ENCODE results near the gene ITPRID1.
A peak's percentile ranks its signal among the peaks of the same experiment; 100 is the strongest.

Gene ITPRID1

GRCh38 chr7:31633467-31633866 is 119.6 kb downstream of the ITPRID1 start:
- DNase-seq = no peak

GRCh38 chr7:31633894-31634494 is 120.1 kb downstream of the ITPRID1 start:
- peak in 33 of 51 donors; percentile 2 to 66 (median 27) for DNase-seq

- DNase-seq = no peak
Measured at GRCh38 chr7:31640381-31640780, 126.5 kb downstream of the ITPRID1 start.

- DNase-seq = peak in 6 of 51 donors; percentile 1 to 13 (median 4)
Measured at GRCh38 chr7:31642681-31643115, 128.8 kb downstream of the ITPRID1 start.

GRCh38 chr7:31646942-31647341 is 133.1 kb downstream of the ITPRID1 start:
- DNase-seq = no peak

- no peak for DNase-seq
Measured at GRCh38 chr7:31647511-31647910, 133.6 kb downstream of the ITPRID1 start.

GRCh38 chr7:31648288-31648687 is 134.4 kb downstream of the ITPRID1 start:
- peak in 2 of 51 donors; percentile 3 to 10 for DNase-seq

- DNase-seq = no peak
Measured at GRCh38 chr7:31648880-31649279, 135.0 kb downstream of the ITPRID1 start.

- DNase-seq = no peak
Measured at GRCh38 chr7:31651234-31652062, 137.6 kb downstream of the ITPRID1 start.

- DNase-seq = no peak
Measured at GRCh38 chr7:31652063-31652326, 138.1 kb downstream of the ITPRID1 start.

- DNase-seq = no peak
Measured at GRCh38 chr7:31663072-31663471, 149.2 kb downstream of the ITPRID1 start.

GRCh38 chr7:31664890-31665289 is 151.0 kb downstream of the ITPRID1 start:
- no peak for DNase-seq

GRCh38 chr7:31665546-31665945 is 151.7 kb downstream of the ITPRID1 start:
- no peak for DNase-seq

GRCh38 chr7:31669461-31669860 is 155.6 kb downstream of the ITPRID1 start:
- no peak for DNase-seq

- DNase-seq = no peak
Measured at GRCh38 chr7:31679574-31680305, 165.8 kb downstream of the ITPRID1 start.

- no peak for DNase-seq
Measured at GRCh38 chr7:31683445-31684225, 169.7 kb downstream of the ITPRID1 start.

- DNase-seq = peak in 23 of 51 donors; percentile 2 to 45 (median 15)
Measured at GRCh38 chr7:31687024-31687748, 173.3 kb downstream of the ITPRID1 start, which contains the start of gene PPP1R17. Gene PPP1R17, plus strand, starts transcription at chr7:31687215. Its CDS starts 5,227 bp downstream, at chr7:31692442.

- no peak for DNase-seq
Measured at GRCh38 chr7:31688372-31688771, 174.5 kb downstream of the ITPRID1 start.

- DNase-seq = no peak
Measured at GRCh38 chr7:31688996-31689395, 175.1 kb downstream of the ITPRID1 start.

GRCh38 chr7:31690935-31691334 is 177.0 kb downstream of the ITPRID1 start:
- DNase-seq = no peak

GRCh38 chr7:31692451-31692850 is 178.6 kb downstream of the ITPRID1 start:
- no peak for DNase-seq

All from hypothalamus (tissue), 51 donors.